ENCODE measurements around the gene CSNK2A2. TPM values are rescaled to one million over a fixed set of nuclear protein-coding genes. Genes with fewer than 3 reads are reported as not detected.

CSNK2A2 gene
- total RNA-seq: 40.7 and 87.4 TPM in 2 replicates

DNA sequence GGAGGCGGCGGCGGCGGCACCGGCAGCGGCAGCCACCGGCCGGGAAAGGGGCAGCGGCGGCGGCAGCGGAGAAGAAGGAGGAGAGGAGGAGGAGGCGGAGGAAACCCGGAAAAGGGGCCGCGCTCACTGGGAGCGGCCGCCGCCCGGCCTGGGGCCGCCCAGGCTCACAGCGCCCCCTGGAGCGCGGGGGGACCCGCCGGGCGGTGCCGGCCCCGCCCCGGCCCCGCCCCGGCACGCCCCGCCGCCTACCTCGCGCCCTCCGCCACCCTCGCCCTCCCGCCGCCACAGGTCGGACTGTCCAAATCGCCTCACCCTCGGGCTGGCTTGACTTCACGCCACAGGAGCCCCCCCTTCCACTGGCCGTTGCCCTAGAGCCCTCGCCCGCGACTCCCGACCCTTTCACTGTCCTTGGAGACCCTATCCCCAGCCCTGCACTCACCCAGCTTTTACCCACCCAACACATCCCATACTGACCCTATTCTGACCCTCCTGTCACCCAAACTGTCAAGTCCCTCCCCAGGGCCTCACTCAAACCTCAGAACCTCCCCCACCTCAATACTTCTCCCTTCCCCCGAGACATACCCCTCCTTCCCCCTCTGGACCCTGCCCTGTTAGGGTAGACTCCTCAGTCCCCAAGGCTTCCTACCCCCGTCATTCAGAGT is at the start of gene CSNK2A2:
TSS of gene CSNK2A2 (minus strand) at position 85 of the 662 bp plus-strand sequence. CDS start 370 bp downstream, outside the sequence.

DNA sequence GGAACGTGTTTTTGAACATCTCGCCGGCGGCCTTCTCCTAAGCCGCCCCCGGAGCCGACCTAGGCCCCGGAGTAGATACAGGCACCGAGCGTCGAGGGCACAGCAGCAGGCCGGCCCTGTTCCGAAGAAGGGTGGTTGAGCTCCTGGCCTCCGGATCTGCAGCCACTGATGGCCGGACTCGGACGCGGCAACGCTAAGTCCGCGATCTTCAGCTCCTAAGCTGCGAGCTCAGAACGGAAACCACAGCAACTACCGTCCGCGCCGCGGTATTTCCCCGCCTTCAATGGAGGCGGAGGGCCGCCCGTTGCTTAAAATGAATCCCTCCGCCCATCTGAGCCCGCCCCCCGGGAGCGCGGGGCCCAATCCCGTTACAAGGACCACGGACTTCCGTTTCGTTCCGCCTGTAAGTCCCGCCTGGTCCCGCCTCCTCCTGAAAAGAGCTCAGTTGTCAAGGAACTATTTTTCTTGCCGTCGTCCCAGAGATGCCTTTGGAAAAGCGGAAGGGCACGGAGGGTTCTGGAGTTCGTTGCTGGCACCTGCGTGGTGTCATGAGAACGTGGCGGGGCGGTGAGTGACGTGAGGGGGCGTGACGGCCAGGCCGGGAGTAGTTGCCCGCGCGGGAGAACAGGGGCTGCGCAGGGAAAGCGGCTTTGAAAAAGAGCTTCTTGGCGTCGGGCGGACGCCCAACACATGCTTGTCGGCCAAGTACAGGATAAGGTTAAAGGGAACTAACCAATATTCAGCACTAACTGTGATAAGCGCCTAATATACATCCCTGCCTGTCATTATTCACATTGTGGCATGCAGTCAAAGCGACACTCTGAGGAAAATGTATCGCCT is 68.6 kb downstream of the CSNK2A2 start, which contains the start of gene CFAP20:
TSS of gene CFAP20 (minus strand) at position 285 of the 840 bp plus-strand sequence. CDS start at position 19, 266 bp downstream.

Other genes starting within 250 kb of the CSNK2A2 start
- 0.34 and 7.3 TPM in 2 replicates for gene CNGB1, start 227.0 kb downstream of the CSNK2A2 start, total RNA-seq
- gene ZNF319, start 197.4 kb downstream of the CSNK2A2 start, total RNA-seq: 4.1 and 19.5 TPM in 2 replicates
- gene USB1, start 196.7 kb downstream of the CSNK2A2 start, total RNA-seq: 21.9 and 118 TPM in 2 replicates
- gene MMP15, start 172.4 kb downstream of the CSNK2A2 start, total RNA-seq: 11.3 and 29.3 TPM in 2 replicates
- 34.2 and 36.7 TPM in 2 replicates for gene CFAP20, start 68.7 kb downstream of the CSNK2A2 start, total RNA-seq
- gene PRSS54, start 96.9 kb upstream of the CSNK2A2 start, total RNA-seq: not detected in 2 replicates
- gene GINS3, start 194.4 kb upstream of the CSNK2A2 start, total RNA-seq: 1.7 and 3.6 TPM in 2 replicates